GM10248 (cell line): Measurements from ENCODE around the gene ZKSCAN1.

Source experiments
- CTCF ChIA-PET: fragments of 300-600 bp; sonication (Branson Sonifier 250); formaldehyde crosslinking; extraction: SDS; loops from one replicate; lab custom pipeline; 2021; ENCODE audit warnings: antibody characterized with exemption; lab: Yijun Ruan, JAX
- POLR2A ChIA-PET: fragments of 350-650 bp; sonication (Branson Sonifier 250); formaldehyde crosslinking; extraction: SDS; loops from one replicate; lab custom pipeline; 2020; ENCODE audit warnings: antibody characterized with exemption; lab: Yijun Ruan, JAX
- DNase-seq: peaks from one replicate; pipeline ENCODE4 v3.0.0; 2012; ENCODE audit errors: extremely low spot score
- TF ChIP-seq, protein P1 (sequence below): IDR thresholded peaks from 2 replicates; pipeline ENCODE4 v1.5.1; 2012; ENCODE audit warnings: mild to moderate bottlenecking, low read depth; ENCODE audit errors: extremely low read depth, missing control alignments, control extremely low read depth

The ZKSCAN1 gene

DNA sequence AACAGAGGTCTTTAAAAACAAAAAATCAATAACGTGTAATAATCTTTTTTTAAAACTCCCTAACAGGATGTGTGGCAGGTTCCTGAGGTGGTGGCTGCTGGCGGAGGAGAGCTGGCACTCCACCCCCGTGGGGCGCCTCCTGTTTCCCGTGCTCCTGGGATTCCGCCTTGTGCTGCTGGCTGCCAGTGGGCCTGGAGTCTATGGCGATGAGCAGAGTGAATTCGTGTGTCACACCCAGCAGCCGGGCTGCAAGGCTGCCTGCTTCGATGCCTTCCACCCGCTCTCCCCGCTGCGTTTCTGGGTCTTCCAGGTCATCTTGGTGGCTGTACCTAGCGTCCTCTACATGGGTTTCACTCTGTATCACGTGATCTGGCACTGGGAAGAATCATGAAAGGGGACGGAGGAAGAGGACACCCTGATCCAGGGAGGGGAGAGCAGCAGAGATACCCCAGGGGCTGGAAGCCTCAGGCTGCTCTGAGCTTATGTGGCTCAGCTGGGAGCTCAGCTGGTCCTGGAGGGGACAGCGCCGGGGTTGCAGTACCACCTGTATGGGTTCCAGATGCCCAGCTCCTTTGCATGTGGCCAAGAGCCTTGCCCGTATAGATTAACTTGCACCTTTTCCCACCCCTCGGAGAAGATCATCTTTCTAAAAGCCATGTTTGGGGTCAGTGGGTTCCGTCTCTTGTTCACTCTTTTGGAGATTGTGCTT, 22.9 kb upstream of the ZKSCAN1 start:
- ChIA-PET CTCF (interaction anchor here (0.6 to 6.9 kb wide), 16 partner anchors 11 to 616 kb away, joined by 3 to 58 read pairs (median 4); partner anchors contain the start of gene MBLAC1), POLR2A (no interaction called here)
- no peak for DNase-seq
- TF ChIP-seq, protein P1, sequence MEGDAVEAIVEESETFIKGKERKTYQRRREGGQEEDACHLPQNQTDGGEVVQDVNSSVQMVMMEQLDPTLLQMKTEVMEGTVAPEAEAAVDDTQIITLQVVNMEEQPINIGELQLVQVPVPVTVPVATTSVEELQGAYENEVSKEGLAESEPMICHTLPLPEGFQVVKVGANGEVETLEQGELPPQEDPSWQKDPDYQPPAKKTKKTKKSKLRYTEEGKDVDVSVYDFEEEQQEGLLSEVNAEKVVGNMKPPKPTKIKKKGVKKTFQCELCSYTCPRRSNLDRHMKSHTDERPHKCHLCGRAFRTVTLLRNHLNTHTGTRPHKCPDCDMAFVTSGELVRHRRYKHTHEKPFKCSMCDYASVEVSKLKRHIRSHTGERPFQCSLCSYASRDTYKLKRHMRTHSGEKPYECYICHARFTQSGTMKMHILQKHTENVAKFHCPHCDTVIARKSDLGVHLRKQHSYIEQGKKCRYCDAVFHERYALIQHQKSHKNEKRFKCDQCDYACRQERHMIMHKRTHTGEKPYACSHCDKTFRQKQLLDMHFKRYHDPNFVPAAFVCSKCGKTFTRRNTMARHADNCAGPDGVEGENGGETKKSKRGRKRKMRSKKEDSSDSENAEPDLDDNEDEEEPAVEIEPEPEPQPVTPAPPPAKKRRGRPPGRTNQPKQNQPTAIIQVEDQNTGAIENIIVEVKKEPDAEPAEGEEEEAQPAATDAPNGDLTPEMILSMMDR: peak; percentile 3

DNA sequence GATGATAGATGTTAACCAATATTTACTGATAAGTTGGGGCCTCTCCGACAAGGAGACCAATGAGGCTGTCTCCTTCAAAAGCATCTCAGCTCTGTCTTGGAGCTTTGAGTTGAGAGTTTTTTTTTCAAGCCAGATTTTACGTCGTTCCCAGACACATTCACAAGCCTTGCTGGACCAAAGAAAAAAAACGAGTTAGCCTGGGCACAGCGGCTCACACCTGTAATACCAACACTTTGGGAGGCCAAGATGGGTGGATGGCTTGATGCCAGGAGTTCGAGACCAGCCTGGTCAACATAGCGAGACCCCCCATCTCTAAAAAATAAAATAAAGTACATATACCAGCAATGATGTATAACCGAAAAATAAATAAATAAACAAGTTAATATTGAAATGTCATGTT, 20.6 kb upstream of the ZKSCAN1 start:
- CTCF ChIA-PET: interaction anchor here (0.6 to 6.9 kb wide), 12 partner anchors 9 to 136 kb away, joined by 3 to 54 read pairs (median 6); partner anchors contain the start of genes MBLAC1 and TRIM4
- POLR2A ChIA-PET: no interaction called here
- TF ChIP-seq, protein P1: no peak
- DNase-seq: no peak

DNA sequence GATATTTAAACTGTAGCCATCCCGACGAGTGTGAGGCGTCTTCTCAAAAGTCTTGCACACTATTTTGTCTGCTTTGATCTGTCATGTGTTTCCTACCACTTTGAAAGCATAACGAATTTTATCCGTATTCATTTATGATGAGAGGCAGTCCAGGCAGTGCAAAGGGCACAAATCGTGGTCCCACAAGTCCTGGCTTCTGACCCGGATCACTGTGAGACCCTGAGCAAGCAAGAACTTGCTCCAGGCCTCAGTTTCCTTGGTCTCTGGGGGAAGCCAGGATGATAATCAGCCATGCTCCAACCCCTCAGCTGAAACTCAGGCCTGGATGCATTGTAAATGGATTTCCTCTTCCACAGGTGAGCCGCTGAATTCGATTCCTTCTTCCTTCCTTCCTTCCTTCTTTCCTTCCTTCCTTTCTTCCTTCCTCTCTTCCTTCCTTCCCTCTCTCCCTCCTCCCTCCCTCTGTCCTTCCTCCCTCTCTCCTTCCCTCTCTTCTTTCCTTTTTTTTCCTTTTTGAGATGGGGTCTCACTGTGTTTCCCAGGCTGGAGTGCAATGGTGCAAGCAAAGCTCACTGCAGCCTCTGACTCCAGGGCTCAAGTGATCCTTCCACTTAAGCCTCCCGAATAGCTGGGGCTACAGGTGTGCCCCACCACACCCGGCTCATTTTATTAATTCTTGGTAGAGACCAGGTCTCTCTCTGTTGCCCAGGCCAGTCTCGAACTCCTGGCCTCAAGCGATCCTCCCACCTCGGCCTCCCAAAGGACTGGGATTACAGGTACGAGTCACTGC, 18.4 kb upstream of the ZKSCAN1 start:
- DNase-seq: no peak
- TF ChIP-seq, protein P1: no peak
- ChIA-PET CTCF (interaction anchor here (1.0 to 2.0 kb wide), 5 partner anchors 7 to 116 kb away, joined by 3 to 6 read pairs (median 3); no protein-coding TSS in a partner anchor), POLR2A (no interaction called here)

DNA sequence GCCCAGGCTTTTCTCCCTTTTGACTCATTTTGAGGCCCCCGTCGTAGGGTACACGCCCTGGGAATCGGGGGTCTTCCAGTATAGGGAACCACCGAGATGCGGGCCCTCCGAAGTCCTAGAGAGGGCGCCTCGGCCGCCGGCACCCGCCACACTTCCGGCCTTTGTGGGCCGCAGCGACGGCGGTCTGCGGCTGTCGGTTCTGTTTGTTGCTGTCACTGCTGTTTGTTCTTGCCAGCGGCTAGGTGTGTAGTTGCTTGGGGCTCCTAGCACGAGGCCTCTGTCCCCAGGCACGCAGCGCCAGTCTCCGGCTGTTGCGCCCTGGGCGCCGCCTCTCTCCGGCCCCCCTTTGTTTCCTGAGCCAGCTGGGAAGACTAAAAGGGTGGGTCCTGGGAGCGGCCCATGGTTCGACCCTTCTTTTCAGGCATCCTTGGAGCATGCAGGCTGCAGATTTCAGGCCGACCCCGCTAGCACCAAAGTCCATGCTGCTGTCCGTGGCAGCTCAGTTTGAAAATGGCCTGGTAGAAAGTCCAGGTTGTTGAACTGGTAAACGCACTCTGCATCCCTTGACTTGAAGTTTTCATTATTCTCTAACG, 17.8 kb upstream of the ZKSCAN1 start:
- TF ChIP-seq, protein P1: no peak
- ChIA-PET CTCF (interaction anchor here (0.9 to 2.0 kb wide), 6 partner anchors 8 to 116 kb away, joined by 3 to 6 read pairs (median 3); no protein-coding TSS in a partner anchor), POLR2A (no interaction called here)
- DNase-seq: peak; percentile 77

DNA sequence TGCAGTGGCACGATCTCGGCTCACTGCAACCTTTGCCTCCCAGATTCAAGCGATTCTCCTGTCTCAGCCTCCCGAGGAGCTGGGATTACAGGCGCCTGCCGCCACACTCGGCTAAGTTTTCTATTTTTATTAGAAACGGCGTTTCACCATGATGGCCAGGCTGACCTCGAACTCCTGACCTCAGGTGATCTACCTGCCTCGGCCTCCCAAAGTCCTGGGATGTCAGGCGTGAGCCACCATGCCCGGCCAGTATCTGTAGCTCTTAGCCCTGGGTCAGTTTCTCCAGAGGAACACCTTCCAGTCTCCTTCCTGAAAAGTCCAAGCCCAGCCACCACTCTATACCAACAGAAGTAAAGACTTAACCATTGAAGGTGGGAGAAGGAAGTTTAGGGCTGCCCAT, 15.2 kb upstream of the ZKSCAN1 start:
- no peak for DNase-seq
- CTCF ChIA-PET: interaction anchor here (0.8 kb wide), 1 partner anchor 9 kb away, joined by 3 read pairs; no protein-coding TSS in a partner anchor
- TF ChIP-seq, protein P1: no peak
- POLR2A ChIA-PET: interaction anchor here (1.2 kb wide), 1 partner anchor 22 kb away, joined by 3 read pairs; no protein-coding TSS in a partner anchor
